ENCODE measurements around the gene TROAP.

DNA sequence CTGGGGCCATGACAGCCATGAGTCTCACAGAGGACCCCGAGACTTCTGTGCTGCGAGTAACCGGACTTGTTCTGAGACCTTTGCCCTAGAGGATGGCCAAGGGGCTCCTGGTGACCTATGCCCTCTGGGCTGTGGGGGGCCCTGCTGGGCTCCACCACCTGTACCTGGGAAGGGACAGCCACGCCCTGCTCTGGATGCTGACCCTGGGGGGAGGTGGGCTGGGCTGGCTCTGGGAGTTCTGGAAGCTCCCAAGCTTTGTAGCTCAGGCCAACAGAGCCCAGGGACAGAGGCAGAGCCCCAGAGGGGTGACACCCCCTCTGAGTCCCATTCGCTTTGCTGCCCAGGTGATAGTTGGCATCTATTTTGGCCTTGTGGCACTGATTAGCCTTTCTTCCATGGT is 25.7 kb downstream of the TROAP start:
- TF ChIP-seq EZH2 (IDR thresholded peaks at IDR 0.05) (no peak), EZH2phosphoT487 (IDR thresholded peaks at IDR 0.05) (no peak)
- TF ChIP-seq, protein P1, sequence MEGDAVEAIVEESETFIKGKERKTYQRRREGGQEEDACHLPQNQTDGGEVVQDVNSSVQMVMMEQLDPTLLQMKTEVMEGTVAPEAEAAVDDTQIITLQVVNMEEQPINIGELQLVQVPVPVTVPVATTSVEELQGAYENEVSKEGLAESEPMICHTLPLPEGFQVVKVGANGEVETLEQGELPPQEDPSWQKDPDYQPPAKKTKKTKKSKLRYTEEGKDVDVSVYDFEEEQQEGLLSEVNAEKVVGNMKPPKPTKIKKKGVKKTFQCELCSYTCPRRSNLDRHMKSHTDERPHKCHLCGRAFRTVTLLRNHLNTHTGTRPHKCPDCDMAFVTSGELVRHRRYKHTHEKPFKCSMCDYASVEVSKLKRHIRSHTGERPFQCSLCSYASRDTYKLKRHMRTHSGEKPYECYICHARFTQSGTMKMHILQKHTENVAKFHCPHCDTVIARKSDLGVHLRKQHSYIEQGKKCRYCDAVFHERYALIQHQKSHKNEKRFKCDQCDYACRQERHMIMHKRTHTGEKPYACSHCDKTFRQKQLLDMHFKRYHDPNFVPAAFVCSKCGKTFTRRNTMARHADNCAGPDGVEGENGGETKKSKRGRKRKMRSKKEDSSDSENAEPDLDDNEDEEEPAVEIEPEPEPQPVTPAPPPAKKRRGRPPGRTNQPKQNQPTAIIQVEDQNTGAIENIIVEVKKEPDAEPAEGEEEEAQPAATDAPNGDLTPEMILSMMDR (IDR thresholded peaks at IDR 0.05): no peak

Measured in neural progenitor cell (in vitro differentiated cells).